ENCODE measurements around the gene PRSS38.
"Not testable (repeated sequence)": the region's sequence is repeated elsewhere in the genome, so short reads cannot be mapped to it uniquely, and the experiment has no call there.

The PRSS38 gene

DNA sequence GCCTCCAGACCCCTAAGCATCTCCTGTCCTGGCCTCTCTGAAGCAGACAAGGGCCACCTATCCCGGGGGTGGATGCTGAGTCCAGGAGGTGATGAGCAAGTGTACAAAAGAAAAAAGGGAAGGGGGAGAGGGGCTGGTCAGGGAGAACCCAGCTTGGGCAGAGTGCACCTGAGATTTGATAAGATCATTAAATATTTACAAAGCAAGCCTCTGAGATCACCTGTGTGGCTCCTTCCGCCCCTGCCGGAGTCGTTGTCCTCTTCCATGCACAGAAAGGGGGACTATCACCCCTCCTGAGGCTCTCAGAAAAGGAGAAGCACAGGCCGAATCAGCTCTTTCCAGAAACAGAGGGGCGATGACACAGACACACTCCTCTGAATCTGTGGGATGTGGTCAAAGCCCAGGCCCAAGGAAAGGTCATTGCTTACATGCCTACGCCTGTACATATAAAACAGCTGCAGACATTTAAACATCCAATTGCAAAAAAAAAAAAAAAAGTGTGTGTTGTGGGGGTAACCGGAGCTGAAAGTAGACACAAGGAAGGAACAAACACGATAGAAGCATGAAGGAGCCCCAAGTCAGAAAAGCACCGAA, 30.9 kb downstream of the PRSS38 start:
- DNase-seq = no peak

DNA sequence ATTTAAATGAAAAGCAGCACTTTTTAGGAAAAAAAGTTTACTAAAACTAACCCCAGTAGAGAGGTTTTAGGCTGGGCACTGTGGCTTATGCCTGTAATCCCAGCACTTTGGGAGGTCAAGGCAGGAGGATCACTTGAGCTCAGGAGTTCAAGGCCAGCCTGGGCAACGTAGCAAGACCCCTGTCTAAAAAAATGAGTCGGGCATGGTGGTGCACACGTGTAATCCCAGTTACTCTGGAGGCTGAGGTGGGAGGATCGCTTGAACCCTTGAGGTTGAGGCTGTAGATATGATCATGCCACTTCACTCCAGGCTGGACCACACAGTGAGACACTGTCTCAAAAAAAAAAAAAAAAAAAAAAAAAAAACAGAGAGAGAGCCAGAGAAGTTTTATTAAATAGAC, 31.6 kb downstream of the PRSS38 start:
- DNase-seq = not testable (repeated sequence)

DNA sequence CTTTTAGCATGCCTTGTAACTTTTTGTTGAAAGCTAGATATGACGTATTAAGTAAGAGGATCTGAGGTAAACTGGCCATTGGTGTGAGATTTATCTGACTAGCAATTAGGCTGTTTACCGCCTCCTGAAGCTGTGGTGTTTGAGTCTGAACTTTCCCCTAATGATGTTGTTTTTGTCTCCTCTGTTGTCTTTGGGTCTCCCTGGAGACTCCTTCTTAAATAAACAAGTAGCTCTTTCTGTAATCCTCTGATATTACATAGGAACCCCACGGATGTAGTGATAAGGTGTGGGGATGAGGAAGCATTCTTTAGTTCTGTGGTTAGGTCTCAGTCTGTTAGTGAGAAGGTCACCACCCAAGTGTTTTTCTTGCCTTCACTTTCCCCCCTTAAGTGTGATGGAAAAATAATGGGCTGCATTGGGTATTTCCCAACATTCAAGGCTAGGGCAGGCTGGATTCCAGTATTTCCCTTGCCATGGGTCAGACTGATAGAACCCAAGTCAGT, 33.0 kb downstream of the PRSS38 start:
- DNase-seq = no peak

DNA sequence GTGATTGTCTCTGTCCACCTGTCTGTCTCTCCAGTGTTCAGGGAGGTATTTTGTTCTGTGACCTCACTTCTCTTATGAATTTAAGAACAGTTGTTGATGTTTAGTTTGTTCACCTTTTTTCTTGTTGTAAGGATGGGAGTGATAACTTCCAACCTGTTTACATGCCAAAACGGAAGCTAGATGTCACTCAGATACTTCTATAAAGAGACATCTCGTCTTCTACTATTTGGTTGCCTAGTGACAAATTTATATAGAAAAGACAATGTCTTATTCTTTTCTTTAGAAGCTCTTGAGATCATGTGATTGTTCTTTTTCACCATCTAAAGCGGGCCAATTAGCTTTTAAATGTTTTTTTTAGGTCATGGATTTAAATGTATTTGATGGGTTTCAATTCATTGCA, 33.8 kb downstream of the PRSS38 start:
- DNase-seq = no peak

DNA sequence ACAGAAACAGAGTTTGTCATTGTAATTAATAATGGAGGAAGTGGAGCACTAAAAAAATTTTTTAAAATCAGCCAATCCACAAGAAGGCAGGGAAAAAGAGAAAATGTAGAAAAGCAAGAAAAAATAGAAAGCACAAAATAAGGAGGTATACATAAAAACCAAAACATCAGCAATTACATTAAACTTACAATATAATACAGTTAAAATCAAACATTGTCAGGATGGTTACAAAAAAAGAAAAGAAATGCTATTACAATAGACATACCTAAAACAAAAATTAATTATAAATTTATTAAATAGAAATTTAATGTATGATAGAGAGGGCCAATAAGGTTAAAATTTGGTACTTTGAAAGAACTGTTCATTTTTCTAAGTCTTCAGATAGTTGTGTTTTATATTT, 38.7 kb downstream of the PRSS38 start:
- DNase-seq = no peak

DNA sequence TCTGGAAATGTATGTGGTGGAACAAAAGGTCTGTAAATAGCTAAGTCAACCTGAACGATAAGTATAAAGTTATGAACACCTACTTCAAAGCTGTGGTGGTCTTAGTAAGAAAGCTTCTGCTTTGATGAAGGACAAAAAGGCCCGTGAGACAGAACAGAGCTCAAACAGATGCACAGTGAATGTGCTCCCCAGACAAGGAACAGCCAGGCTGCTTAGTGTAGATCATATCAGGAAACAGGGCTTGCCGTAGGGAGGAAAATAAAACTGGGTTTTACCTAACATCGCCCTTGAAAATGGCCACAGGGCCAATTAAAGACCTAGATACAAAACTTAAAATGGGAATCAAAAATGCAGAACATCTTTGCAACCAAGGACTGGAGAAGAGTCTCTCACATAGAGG, 40.2 kb downstream of the PRSS38 start:
- DNase-seq = no peak

DNA sequence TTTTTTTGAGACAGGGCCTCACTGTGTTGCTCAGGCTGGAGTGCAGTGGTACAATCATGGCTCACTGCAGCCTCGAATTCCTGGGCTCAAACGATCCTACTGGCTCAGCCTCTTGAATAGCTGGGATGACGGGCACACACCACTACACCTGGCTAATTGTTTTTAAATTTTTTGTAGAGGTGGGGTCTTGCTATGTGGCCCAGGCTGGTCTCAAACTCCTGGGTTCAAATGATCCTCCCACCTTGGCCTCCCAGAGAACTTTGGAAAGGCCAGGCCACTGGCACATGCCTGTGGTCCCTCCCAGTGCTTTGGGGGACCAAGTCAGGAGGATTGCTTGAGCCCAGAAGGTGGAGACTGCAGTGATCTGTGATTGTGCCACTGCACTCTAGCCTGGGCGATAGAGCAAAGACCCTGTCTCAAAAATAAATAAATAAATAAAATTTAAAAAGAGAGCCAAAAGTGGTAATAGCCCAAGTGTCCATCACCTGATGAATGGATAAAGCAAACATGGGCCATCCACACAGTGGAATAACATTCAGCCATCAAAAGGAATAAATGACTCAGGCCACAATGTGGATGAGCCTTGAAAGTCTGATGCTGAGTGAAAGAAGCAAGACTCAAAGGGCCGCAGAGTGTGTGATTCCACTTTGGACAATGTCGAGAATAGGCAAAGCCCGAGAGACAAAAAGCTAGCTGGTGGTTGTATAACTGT, 40.8 kb downstream of the PRSS38 start:
- no peak for DNase-seq

DNA sequence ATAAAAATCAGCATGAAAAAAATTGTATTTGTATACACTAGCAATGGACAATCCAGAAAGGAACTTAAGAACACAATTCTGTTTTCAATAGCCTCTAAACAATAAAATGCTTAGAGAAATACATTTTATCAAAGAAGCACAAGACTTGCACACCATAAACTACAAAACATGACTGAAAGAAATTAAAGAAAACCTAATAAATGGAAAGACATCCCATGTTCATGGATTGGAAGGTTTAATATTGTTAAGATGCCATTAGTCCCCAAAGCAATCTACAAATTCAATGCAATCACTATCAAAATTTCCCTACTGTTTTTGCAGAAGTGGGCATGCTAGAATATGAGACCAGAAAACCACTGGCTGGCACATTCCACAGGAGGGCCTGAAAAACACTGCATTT, 49.4 kb downstream of the PRSS38 start:
- no peak for DNase-seq

DNA sequence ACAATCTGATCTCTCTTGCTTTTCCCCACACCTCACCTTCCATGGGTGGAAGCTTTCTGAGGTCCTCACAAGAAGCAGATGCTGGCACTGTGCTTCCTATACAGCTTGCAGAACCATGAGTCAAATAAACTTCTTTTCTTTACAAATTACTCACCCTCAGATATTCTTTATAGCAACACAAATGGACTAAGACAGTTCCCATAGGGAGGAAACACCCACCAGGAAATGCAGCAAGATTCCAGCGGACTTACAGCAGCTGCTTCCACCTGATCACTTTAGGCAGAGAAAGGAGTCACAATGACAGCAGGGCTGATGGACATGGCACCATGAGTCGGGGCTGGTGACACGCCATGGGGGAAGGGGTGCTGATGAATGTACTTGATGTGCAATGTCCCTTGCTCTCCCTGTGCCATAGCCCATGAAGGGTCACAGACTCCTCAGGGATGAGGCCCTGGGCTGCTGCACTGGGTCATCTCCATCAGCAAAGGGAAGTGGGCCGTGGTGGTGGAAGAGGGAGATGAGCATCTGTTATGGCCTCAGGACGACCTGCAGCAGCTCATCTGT, 53.9 kb downstream of the PRSS38 start:
- DNase-seq = no peak

DNA sequence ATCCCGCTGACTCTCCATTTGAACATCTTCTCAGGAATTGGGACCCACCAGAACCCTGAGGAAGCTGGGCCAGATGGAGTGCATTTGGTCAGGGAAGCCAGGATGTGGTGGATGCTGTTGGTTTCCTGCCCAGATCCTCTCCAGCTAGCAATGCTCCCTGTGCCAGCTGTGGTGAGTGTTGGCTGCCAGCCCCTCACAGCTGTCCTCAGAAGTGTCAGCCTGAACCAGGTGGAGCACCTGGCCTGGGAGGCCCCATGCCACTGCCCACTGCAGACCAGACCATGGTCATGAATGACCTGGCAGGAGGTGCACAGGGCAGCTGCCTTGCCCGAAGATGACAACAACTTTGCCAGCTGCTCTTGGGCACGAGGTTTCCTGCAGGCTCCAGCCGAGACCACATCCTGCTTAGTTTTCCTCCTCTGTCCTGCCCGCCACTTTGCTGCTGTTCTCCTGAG, 54.4 kb downstream of the PRSS38 start:
- DNase-seq = no peak

DNA sequence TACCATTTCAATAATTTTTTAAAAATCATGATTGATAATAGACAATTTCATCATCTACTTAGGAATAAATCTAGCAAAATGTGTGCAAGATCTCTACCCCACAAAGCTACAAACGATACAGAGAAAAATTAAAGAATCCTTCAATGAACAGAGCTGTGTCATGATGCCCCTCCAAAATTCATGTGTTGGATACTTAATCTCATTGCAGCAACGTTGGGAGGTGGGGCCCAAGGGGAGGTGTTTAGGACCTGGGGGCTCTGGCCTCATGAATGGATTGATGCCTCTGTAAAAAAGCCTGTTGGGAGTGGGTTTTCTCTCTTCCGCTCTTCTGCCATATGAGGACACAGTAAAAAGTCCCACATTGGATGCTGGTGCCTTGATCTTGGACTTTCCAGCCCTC, 54.9 kb downstream of the PRSS38 start:
- no peak for DNase-seq

DNA sequence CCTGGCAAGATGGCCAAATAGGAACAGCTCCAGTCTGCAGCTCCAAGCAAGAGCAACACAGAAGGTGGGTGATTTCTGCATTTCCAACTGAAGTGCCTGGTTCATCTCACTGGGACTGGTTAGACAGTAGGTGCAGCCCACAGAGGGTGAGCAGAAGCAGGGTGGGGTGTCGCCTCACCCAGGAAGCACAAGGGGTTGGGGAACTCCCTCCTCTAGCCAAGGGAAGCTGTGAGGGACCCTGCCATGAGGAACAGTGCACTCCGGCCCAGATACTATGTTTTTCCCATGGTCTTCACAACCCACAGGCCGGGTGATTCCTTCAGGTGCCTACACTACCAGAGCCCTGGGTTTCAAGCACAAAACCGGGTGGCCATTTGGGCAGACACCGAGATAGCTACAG, 56.4 kb downstream of the PRSS38 start:
- not testable (repeated sequence) for DNase-seq

DNA sequence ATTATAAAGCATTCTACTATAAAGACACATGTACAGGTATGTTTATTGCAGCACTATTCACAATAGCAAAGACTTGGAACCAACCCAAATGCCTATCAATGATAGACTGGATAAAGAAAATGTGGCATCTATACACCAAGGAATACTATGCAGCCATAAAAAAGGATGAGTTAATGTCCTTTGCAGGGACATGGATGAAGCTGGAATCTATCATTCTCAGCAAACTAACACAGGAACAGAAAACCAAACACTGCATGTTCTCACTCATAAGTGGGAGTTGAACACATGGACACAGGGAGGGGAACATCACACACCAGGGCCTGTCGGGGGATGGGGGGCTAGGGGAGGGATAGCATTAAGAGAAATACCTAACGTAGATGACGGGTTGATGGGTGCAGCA, 62.3 kb downstream of the PRSS38 start:
- not testable (repeated sequence) for DNase-seq

DNA sequence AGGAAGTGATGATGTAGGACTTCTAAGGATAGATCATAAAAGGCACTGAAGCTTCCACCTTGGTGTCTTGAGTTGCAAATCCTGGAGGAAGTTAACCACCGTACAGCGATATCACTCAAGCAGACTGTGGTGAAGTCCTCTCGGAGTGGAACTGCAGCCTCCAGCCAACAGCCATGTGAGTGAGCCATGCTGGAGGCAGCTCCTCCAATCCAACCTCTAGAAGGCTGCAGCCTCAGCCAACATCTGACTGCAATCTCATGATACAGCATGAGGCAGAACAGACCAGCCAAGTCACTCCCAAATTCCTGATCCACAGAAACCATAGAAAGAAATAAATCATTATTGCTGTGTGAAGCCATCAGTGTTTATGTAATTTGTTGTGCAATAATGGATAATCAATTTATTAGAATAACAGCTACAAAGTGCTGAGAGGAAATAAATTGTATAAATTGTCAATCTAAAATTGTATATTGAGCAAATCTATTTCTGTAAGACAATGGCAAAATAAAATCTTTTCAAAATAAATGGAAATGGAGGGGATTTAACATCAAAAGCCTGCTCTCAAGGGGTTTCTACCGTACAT, 65.0 kb downstream of the PRSS38 start:
- no peak for DNase-seq

DNA sequence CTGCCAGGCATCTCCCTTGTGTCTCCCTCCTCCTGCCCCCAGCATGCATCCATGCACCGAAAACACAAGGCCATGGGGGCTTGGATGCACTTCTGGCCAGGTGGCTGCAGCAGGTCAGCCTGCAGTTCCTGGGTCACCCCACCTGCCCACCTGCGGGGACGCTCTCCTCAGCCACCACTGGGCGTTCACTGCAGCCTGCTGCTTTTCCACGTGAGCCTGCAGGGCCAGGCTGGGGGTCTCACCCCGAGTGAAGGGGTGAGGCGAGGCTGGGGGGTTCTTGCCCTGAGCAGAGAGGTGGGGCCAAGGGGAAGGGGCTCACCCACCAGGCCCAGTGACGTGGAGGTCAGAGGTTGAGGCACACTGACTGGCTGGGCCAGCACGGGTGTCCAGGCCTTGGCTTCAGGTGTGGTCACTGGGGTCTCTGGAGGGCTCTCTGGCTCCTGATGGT, 67.6 kb downstream of the PRSS38 start:
- DNase-seq = no peak

DNA sequence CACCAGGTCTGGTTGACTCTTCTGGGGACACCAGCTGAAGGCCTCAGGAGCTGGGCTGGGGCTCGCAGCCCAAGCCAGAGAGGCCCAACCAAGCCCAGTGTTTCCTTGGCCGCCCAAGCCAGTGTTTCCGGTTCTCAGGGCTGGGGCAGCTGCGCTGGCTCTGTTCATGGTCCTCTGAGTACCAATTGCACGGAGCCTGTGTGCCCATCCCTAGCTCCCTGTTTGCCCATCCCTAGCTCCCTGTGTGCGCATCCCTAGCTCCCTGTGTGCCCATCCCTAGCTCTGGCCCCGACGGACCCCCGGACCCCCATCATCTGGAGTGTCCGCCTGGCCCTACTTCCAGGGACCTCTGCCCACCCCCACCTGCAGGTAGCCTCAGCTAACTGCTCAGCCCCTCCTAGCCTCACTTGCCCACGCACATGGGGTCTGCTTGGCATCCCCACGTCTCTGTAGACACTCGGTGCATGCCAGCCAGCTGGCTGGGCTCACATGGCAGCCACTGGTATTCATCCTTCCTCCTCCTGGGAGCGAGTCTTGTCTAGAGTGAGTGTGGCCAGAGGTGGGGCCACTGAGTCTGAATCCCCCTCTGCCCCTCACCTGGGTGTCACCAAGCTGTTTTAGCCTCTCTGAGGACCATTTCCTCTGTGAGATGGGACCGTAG, 68.3 kb downstream of the PRSS38 start:
- DNase-seq = no peak

DNA sequence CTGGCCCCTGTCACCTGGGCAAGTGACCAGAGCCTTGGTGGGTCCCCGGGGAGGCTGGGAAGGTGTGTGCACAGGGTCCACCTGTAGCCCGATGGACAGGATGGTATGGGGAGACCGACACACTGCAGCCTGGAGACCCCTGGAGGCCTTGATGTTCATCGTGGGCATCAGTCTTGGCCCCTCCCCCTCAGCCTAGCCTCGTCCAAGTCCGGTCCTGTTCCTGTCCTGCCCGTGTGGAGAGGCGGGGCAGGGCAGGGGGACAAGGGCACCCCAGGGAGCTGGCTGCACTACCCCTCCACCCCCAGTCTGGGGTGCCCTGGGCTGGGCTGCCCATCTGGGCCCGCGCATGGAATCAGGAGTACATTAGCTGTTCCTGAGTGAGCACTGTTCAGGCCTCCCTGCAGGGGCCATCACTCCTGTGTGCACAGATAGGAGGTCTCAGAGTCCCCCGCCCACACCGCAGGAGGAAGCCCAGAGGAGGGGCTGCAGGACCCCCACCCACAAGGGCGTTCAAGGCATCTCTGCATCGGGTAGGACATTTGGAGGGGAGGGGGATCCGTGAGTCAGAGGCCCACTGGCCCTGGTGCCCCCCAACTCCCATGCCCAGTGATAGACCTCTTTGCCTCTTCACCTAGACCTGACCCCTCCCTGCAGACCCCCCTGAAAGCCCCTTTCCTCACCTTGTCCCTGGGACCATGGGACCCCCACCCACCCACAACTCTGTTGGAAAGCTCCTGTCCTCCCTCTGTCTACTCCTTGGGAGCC, 69.1 kb downstream of the PRSS38 start:
- no peak for DNase-seq

DNA sequence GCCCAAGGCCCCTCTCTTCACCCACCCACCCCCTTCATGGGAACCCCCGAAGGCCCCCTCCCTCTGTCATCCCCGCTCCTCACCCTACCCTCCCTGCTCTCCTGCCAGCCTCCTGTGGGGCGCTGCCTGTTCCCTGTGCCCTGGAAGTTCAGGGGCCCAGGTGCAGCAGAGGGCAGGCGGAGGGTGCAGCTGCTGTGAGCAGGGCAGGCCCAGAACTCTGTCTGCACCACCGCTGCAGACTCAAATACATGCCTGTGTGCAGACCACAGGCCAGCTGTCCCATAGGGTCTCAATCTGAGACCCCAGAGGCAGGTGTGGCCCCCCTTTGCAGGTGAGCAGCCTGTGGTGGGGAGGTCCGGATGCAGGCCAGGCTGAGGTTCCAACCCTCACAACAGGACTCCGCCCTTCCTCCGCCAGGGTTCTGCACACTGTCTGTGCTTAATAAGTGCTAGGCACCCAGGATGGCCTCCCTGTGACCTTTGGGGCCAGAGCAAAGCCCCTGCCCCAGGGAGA, 69.7 kb downstream of the PRSS38 start:
- no peak for DNase-seq

DNA sequence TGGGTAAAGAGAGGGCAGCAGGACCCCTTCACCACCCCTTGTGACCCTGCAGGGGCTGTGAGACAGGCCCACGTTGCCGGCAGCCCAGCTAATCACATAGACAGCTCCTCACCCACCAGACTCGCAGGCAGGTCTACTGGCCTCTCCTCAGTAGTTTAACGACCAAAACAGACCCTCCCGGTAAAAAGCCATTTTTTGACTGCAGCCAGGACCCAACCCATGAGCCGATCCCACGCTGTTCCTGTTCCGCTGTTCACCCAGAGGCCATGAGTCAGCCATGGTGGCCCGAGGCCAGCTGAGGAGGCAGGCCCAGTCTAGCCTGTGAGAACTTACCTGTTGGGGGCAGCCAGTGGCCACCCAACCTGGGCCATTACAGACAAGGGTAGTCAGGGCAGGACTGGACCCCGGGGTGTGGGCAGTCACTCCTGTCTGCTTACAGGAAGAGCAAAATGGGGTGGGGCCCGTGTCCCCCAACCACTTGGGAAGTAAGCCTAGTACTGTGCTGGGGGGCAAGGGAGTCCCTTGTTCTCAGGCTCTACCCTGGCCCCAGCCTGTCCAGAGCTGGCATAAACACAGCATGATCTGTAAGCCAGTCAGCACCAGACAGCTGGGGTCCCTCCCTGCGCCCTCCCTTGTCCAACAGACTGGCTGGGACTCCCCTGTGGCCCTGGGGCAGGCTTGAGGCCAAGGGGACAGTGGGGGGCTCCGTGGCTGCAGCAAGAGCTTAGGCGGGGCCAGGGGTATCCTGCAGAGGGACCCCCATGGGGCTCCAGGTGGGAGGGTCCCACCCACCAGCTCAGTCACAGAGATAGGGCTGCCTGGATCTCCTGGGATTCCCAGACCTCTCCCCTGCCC, 70.4 kb downstream of the PRSS38 start:
- DNase-seq = no peak

DNA sequence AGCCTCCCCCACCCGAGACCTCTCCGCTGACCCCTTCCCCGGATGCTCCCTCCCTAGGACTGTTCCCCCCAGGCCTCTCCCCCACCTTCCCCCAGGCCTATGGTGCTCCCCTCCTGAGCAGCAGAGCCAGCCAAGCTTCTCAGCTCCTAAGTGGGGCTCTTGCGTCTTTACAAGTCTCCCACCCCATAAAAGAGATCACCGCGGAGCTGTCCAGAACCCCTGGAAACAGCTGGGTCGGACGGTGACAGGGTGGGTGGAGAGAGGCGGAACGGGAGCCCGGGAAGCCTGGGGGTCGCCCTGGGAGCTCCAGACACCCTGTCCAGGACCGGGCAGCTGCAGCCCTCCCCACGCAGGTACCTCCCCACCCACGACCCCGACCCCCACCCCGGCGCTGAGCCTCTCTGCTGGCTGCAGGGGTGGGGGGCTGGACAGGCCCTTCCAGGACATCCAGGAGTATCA, 71.1 kb downstream of the PRSS38 start:
- no peak for DNase-seq

Measured in T1000 (cell line).